ENCODE measurements around the gene XDH.

The XDH gene

DNA sequence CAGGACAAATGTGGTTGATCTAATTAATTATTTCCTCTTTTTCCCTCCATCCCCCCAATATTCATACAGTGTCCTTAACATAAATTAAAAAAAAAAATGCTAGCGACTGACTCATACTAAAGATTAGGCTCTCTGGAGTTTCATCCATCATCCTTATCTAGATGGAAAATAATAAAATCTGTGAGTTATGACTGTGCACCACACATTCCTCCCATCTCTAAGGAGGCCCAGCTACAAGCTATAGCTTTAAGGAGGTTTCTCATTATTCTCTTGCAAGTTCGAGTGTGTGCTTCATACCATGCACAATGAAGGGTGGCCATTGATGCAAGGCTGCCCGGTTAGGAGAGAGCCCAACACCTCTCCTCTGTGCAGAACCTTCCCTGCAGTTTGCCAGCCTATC lies 77.3 kb downstream of the XDH start:
- no peak overlapping the region for H2AFZ ChIP-seq (ENCODE audit: low read length)
- H3K36me3 ChIP-seq (replicated peaks; ENCODE audit: insufficient read depth, low read length) = no peaks in the 10 kb centered on the region
- H3K4me1 ChIP-seq (ENCODE audit: low read length) = 0 out of 2 replicates have a peak, but pooled peaks cover 3% of the 10 kb centered on the region
- H4K20me1 ChIP-seq (ENCODE audit: insufficient read depth, low read length) = no peaks in the 10 kb centered on the region
- H3K9me2 ChIP-seq (replicated peaks; ENCODE audit: insufficient read depth, low read length) = no peaks in the 10 kb centered on the region
- no peak overlapping the region for H3K9ac ChIP-seq (ENCODE audit: low read length)
- H3K27ac ChIP-seq (ENCODE audit: low read length) = no peak overlapping the region
- H3K4me2 ChIP-seq (ENCODE audit: low read depth, low read length) = no peak overlapping the region
- H3K4me3 ChIP-seq (ENCODE audit: low read length) = no peak overlapping the region
- no peaks in the 10 kb centered on the region for H3F3A ChIP-seq (ENCODE audit: insufficient read depth, low read length)
- H3K79me2 ChIP-seq (ENCODE audit: low read length) = no peaks in the 10 kb centered on the region
- no peak for DNase-seq
- no peaks in the 10 kb centered on the region for H3K27me3 ChIP-seq (replicated peaks; ENCODE audit: insufficient read depth, low read length)
- H3K9me3 ChIP-seq (replicated peaks; ENCODE audit: insufficient read depth, low read length) = no peaks in the 10 kb centered on the region
- TF ChIP-seq, protein P1, sequence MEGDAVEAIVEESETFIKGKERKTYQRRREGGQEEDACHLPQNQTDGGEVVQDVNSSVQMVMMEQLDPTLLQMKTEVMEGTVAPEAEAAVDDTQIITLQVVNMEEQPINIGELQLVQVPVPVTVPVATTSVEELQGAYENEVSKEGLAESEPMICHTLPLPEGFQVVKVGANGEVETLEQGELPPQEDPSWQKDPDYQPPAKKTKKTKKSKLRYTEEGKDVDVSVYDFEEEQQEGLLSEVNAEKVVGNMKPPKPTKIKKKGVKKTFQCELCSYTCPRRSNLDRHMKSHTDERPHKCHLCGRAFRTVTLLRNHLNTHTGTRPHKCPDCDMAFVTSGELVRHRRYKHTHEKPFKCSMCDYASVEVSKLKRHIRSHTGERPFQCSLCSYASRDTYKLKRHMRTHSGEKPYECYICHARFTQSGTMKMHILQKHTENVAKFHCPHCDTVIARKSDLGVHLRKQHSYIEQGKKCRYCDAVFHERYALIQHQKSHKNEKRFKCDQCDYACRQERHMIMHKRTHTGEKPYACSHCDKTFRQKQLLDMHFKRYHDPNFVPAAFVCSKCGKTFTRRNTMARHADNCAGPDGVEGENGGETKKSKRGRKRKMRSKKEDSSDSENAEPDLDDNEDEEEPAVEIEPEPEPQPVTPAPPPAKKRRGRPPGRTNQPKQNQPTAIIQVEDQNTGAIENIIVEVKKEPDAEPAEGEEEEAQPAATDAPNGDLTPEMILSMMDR (IDR thresholded peaks at IDR 0.05; ENCODE audit: low read length) = no peak
- TF ChIP-seq EZH2 (optimal IDR thresholded peaks at IDR 0.05; ENCODE audit: low read depth, low read length) = no peak
- no peak for TF ChIP-seq EZH2phosphoT487 (IDR thresholded peaks at IDR 0.05; ENCODE audit: low read length)

DNA sequence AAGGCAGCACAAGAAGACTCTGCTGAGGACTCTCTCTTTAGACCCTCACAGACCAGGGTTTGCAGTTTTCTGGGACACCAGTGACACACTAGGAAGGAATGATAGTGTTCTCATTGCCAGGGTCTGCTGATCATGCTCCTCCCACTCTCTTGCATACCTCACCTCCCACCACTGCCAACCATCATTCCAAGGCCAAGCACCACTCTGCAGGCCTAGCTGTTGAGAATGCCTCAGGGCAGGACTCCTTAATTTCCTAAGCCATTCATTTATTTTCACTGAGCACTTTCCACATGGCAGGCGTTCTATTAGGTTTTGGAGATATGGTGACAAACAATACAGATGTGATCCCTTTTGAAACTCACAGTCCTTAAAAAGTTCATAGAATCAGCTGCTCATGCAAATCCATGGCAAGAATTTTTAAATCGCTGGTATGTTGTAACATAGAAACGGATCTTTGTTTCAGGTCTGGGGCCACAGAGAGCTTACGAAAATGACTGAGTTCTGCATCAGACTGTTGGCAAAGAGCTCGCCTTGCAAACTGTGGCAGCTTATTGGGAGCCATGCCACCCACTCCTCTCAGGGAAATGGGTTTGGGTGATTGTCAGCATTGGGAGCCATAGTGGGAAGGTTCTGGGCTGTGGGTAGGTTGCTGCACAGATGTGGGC lies 78.5 kb downstream of the XDH start:
- Histone ChIP-seq H3K4me1 (ENCODE audit: low read length) (0 out of 2 replicates have a peak, but pooled peaks cover 3% of the 10 kb centered on the region), H3K9ac (ENCODE audit: low read length) (no peak overlapping the region), H3K27ac (ENCODE audit: low read length) (no peak overlapping the region), H3K36me3 (replicated peaks; ENCODE audit: insufficient read depth, low read length) (no peaks in the 10 kb centered on the region), H3K4me2 (ENCODE audit: low read depth, low read length) (no peak overlapping the region), H3F3A (ENCODE audit: insufficient read depth, low read length) (no peaks in the 10 kb centered on the region), H3K9me2 (replicated peaks; ENCODE audit: insufficient read depth, low read length) (no peaks in the 10 kb centered on the region), H3K79me2 (ENCODE audit: low read length) (no peaks in the 10 kb centered on the region), H3K27me3 (replicated peaks; ENCODE audit: insufficient read depth, low read length) (no peaks in the 10 kb centered on the region), H4K20me1 (ENCODE audit: insufficient read depth, low read length) (no peaks in the 10 kb centered on the region), H3K4me3 (ENCODE audit: low read length) (no peak overlapping the region), H2AFZ (ENCODE audit: low read length) (no peak overlapping the region), H3K9me3 (replicated peaks; ENCODE audit: insufficient read depth, low read length) (no peaks in the 10 kb centered on the region)
- no peak for TF ChIP-seq EZH2phosphoT487 (IDR thresholded peaks at IDR 0.05; ENCODE audit: low read length)
- TF ChIP-seq EZH2 (optimal IDR thresholded peaks at IDR 0.05; ENCODE audit: low read depth, low read length) = no peak
- TF ChIP-seq, protein P1 (IDR thresholded peaks at IDR 0.05; ENCODE audit: low read length) = no peak
- DNase-seq = no peak

DNA sequence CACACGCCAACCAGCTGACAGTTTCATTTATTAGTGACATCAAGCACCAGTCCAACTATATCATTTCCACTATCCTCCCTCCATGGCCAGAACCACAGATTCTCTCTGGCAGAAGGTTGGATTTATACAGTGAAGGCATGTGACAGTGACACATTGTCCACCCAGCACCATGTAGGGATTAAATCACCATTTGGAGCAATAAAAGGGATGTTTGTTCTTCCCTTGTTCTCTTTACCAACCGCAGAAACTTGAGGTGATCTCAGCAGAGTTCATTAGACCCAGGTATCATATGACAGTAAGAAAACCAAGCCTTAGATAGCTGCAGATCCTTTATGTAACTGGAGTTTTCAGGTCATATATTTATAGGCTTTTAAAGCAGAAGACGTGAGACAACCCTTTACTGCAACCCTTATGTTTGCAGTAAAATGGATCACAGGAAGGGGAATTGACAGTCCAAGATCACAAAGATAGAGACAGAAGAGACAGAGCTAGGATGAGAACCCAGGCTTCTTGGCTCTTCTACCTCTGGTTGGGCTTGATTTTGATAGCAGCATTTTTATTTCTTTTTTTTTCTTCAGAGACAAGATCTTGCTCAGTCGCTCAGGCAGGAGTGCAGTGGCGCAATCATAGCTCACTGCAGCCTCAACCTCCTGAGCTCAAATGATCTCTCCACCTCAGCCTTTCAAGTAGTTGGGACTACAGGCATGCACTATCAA lies 80.1 kb downstream of the XDH start:
- Histone ChIP-seq H3K4me1 (ENCODE audit: low read length) (0 out of 2 replicates have a peak, but pooled peaks cover 3% of the 10 kb centered on the region), H3K27me3 (replicated peaks; ENCODE audit: insufficient read depth, low read length) (no peaks in the 10 kb centered on the region), H3K27ac (ENCODE audit: low read length) (no peak overlapping the region), H3K36me3 (replicated peaks; ENCODE audit: insufficient read depth, low read length) (no peaks in the 10 kb centered on the region), H3K9me2 (replicated peaks; ENCODE audit: insufficient read depth, low read length) (no peaks in the 10 kb centered on the region), H3K4me3 (ENCODE audit: low read length) (no peak overlapping the region), H4K20me1 (ENCODE audit: insufficient read depth, low read length) (no peaks in the 10 kb centered on the region), H3K4me2 (ENCODE audit: low read depth, low read length) (no peak overlapping the region), H3K9ac (ENCODE audit: low read length) (no peak overlapping the region), H2AFZ (ENCODE audit: low read length) (no peak overlapping the region), H3K9me3 (replicated peaks; ENCODE audit: insufficient read depth, low read length) (no peaks in the 10 kb centered on the region), H3K79me2 (ENCODE audit: low read length) (no peaks in the 10 kb centered on the region), H3F3A (ENCODE audit: insufficient read depth, low read length) (no peaks in the 10 kb centered on the region)
- DNase-seq = no peak
- TF ChIP-seq, protein P1 (IDR thresholded peaks at IDR 0.05; ENCODE audit: low read length) = no peak
- TF ChIP-seq EZH2phosphoT487 (IDR thresholded peaks at IDR 0.05; ENCODE audit: low read length) (no peak), EZH2 (optimal IDR thresholded peaks at IDR 0.05; ENCODE audit: low read depth, low read length) (no peak)

Data from MM.1S (cell line).